Activated T-cell treated with anti-CD3 and anti-CD28 coated beads, Interleukin-2, amount 50 U/mL, for 72 hours (primary cell): ENCODE measurements around the gene EFNB1. TPM values are rescaled to one million over a fixed set of nuclear protein-coding genes. Genes with fewer than 3 reads are reported as not detected.

Experiments
- total RNA-seq, 2 donors: library from RNA; stranded (reverse); gene quantifications; one replicate each; pipeline ENCODE4 v1.2.3, GENCODE V29; 2022

The EFNB1 gene
- total RNA-seq, 2 donors from 2014 or later = 5.1 to 5.7 TPM

Other genes with a start within 250 kb of the EFNB1 start
- gene STARD8, start 181.4 kb upstream of the EFNB1 start, total RNA-seq = 1 to 10 TPM; 1.1 to 1.3 TPM